LoVo (cell line): ENCODE results near the gene ST6GALNAC3.

ENCODE experiments used
- DNase-seq: peaks from one replicate; pipeline ENCODE4 v3.0.0-alpha.2; 2016; ENCODE audit warnings: low spot score

ST6GALNAC3 gene

GRCh38 chr1:76585980-76586674 is 511.6 kb downstream of the ST6GALNAC3 start:
- DNase-seq = no peak

- DNase-seq = no peak
Observed at GRCh38 chr1:76587212-76587611, 512.7 kb downstream of the ST6GALNAC3 start.

- no peak for DNase-seq
Observed at GRCh38 chr1:76591461-76591860, 516.9 kb downstream of the ST6GALNAC3 start.

GRCh38 chr1:76591963-76592362 is 517.4 kb downstream of the ST6GALNAC3 start:
- DNase-seq = no peak

GRCh38 chr1:76593141-76593540 is 518.6 kb downstream of the ST6GALNAC3 start:
- no peak for DNase-seq

- no peak for DNase-seq
Observed at GRCh38 chr1:76593618-76594017, 519.1 kb downstream of the ST6GALNAC3 start.

GRCh38 chr1:76595024-76595423 is 520.5 kb downstream of the ST6GALNAC3 start:
- DNase-seq = peak; percentile 84

- DNase-seq = no peak
Observed at GRCh38 chr1:76601465-76601864, 526.9 kb downstream of the ST6GALNAC3 start.

GRCh38 chr1:76607717-76608116 is 533.2 kb downstream of the ST6GALNAC3 start:
- DNase-seq = no peak

- DNase-seq = no peak
Observed at GRCh38 chr1:76611770-76612445, 537.4 kb downstream of the ST6GALNAC3 start.

- no peak for DNase-seq
Observed at GRCh38 chr1:76613886-76614285, 539.3 kb downstream of the ST6GALNAC3 start.

- no peak for DNase-seq
Observed at GRCh38 chr1:76615253-76616035, 540.9 kb downstream of the ST6GALNAC3 start.

GRCh38 chr1:76620371-76620770 is 545.8 kb downstream of the ST6GALNAC3 start:
- DNase-seq = no peak

GRCh38 chr1:76622774-76623528 is 548.4 kb downstream of the ST6GALNAC3 start:
- no peak for DNase-seq

GRCh38 chr1:76625886-76626678 is 551.5 kb downstream of the ST6GALNAC3 start:
- no peak for DNase-seq

GRCh38 chr1:76627498-76627897 is 553.0 kb downstream of the ST6GALNAC3 start:
- no peak for DNase-seq

GRCh38 chr1:76627901-76628300 is 553.4 kb downstream of the ST6GALNAC3 start:
- DNase-seq = no peak

GRCh38 chr1:76632136-76632535 is 557.6 kb downstream of the ST6GALNAC3 start:
- no peak for DNase-seq

- DNase-seq = no peak
Observed at GRCh38 chr1:76635784-76636183, 561.2 kb downstream of the ST6GALNAC3 start.

GRCh38 chr1:76639181-76639580 is 564.6 kb downstream of the ST6GALNAC3 start:
- DNase-seq = no peak

GRCh38 chr1:76640092-76640491 is 565.5 kb downstream of the ST6GALNAC3 start:
- peak; percentile 4 for DNase-seq
